ENCODE measurements around the gene IGSF23. TPM values are rescaled to one million over a fixed set of nuclear protein-coding genes. Genes with fewer than 3 reads are reported as not detected.
A peak's percentile ranks its signal among the peaks of the same experiment; 100 is the strongest.

Gene IGSF23
- total RNA-seq, 1 experiment from 2014 or later = not detected

- no peak for DNase-seq
- H3K9me3 Mint-ChIP-seq (ENCODE audit: low read depth, unreplicated experiment) = no peaks in the 10 kb centered on the region
- peak overlapping the region; percentile 91 for H3K4me3 Mint-ChIP-seq (ENCODE audit: low read depth, unreplicated experiment)
- H3K27me3 Mint-ChIP-seq (ENCODE audit: unreplicated experiment) = no peaks in the 10 kb centered on the region
- CTCF ChIA-PET = interaction anchor here (0.6 to 1.3 kb wide), 4 partner anchors 9 to 200 kb away, joined by 3 to 5 read pairs (median 4); no protein-coding TSS in a partner anchor
- TF ChIP-seq CTCF (IDR thresholded peaks at IDR 0.05; ENCODE audit: unreplicated experiment) = no peak
- peaks cover 65% of the 10 kb centered on the region for H3K4me1 Mint-ChIP-seq (ENCODE audit: low read depth, unreplicated experiment)
- peak overlapping the region; percentile 84 for H3K27ac Mint-ChIP-seq (ENCODE audit: unreplicated experiment)
- peaks cover 72% of the 10 kb centered on the region for H3K36me3 Mint-ChIP-seq (ENCODE audit: insufficient read depth, unreplicated experiment)
- no TSS peak for BruUV-seq (replicated peaks)
- intact Hi-C loops (cut with micrococcal nuclease; ENCODE audit: unreplicated experiment) = loop anchor here (2.0 kb wide), 1 partner anchor 57 kb away; no protein-coding TSS in a partner anchor
Measured at GRCh38 chr19:44645407-44646048, 32.2 kb downstream of the IGSF23 start.

GRCh38 chr19:44646049-44646416, 32.7 kb downstream of the IGSF23 start:
- TF ChIP-seq CTCF (IDR thresholded peaks at IDR 0.05; ENCODE audit: unreplicated experiment) = no peak
- CTCF ChIA-PET = interaction anchor here (0.8 to 1.3 kb wide), 3 partner anchors 8 to 69 kb away, joined by 3 to 5 read pairs (median 4); no protein-coding TSS in a partner anchor
- Mint-ChIP-seq H3K9me3 (ENCODE audit: low read depth, unreplicated experiment) (no peaks in the 10 kb centered on the region), H3K36me3 (ENCODE audit: insufficient read depth, unreplicated experiment) (peaks cover 77% of the 10 kb centered on the region), H3K4me3 (ENCODE audit: low read depth, unreplicated experiment) (peak overlapping the region; percentile 91), H3K4me1 (ENCODE audit: low read depth, unreplicated experiment) (peaks cover 65% of the 10 kb centered on the region), H3K27ac (ENCODE audit: unreplicated experiment) (peak overlapping the region; percentile 84), H3K27me3 (ENCODE audit: unreplicated experiment) (no peaks in the 10 kb centered on the region)
- DNase-seq = no peak
- intact Hi-C loops (cut with micrococcal nuclease; ENCODE audit: unreplicated experiment) = no loop called here
- TSS peak; percentile 56 for BruUV-seq (replicated peaks)

- Mint-ChIP-seq H3K36me3 (ENCODE audit: insufficient read depth, unreplicated experiment) (peaks cover 85% of the 10 kb centered on the region), H3K27ac (ENCODE audit: unreplicated experiment) (peak overlapping the region; percentile 84)
- intact Hi-C loops (cut with micrococcal nuclease; ENCODE audit: unreplicated experiment) = no loop called here
Measured at GRCh38 chr19:44647144-44647543, 33.8 kb downstream of the IGSF23 start.

GRCh38 chr19:44648631-44649251, 35.4 kb downstream of the IGSF23 start:
- peaks cover 94% of the 10 kb centered on the region for H3K36me3 Mint-ChIP-seq (ENCODE audit: insufficient read depth, unreplicated experiment)
- H3K27me3 Mint-ChIP-seq (ENCODE audit: unreplicated experiment) = no peaks in the 10 kb centered on the region
- BruUV-seq (replicated peaks) = no TSS peak
- peaks cover 66% of the 10 kb centered on the region for H3K4me1 Mint-ChIP-seq (ENCODE audit: low read depth, unreplicated experiment)
- no peak for DNase-seq
- H3K27ac Mint-ChIP-seq (ENCODE audit: unreplicated experiment) = peak overlapping the region; percentile 71
- peak overlapping the region; percentile 91 for H3K4me3 Mint-ChIP-seq (ENCODE audit: low read depth, unreplicated experiment)
- CTCF ChIA-PET = interaction anchor here (0.6 to 2.0 kb wide), 5 partner anchors 58 to 1726 kb away, joined by 3 to 8 read pairs (median 5); no protein-coding TSS in a partner anchor
- intact Hi-C loops (cut with micrococcal nuclease; ENCODE audit: unreplicated experiment) = no loop called here
- H3K9me3 Mint-ChIP-seq (ENCODE audit: low read depth, unreplicated experiment) = no peaks in the 10 kb centered on the region
- TF ChIP-seq CTCF (IDR thresholded peaks at IDR 0.05; ENCODE audit: unreplicated experiment) = no peak

More at GRCh38 chr19:44647144-44647543, 33.8 kb downstream of the IGSF23 start:
- Mint-ChIP-seq H3K9me3 (ENCODE audit: low read depth, unreplicated experiment) (no peaks in the 10 kb centered on the region), H3K4me3 (ENCODE audit: low read depth, unreplicated experiment) (peak overlapping the region; percentile 91), H3K27me3 (ENCODE audit: unreplicated experiment) (no peaks in the 10 kb centered on the region), H3K4me1 (ENCODE audit: low read depth, unreplicated experiment) (peaks cover 63% of the 10 kb centered on the region)
- CTCF ChIA-PET = interaction anchor here (2.0 kb wide), 1 partner anchor 56 kb away, joined by 8 read pairs; no protein-coding TSS in a partner anchor
- TF ChIP-seq CTCF (IDR thresholded peaks at IDR 0.05; ENCODE audit: unreplicated experiment) = no peak
- no peak for DNase-seq
- no TSS peak for BruUV-seq (replicated peaks)

All from Calu3 (cell line).